Measurements from ENCODE around the gene SSPN. TPM values are rescaled to one million over a fixed set of nuclear protein-coding genes. Genes with fewer than 3 reads are reported as not detected.

The SSPN gene
- total and polyA plus RNA-seq, 2 experiments from 2014 or later = 1.1 to 2.3 TPM

GRCh38 chr12:26283046-26283445 is 87.7 kb downstream of the SSPN start (continued):
- TF ChIP-seq REST (IDR thresholded peaks at IDR 0.05; ENCODE audit: unreplicated experiment) (no peak), EZH2phosphoT487 (IDR thresholded peaks at IDR 0.05; ENCODE audit: unreplicated experiment) (no peak), POLR2AphosphoS5 (IDR thresholded peaks at IDR 0.05; ENCODE audit: low read depth) (no peak), JUNB (IDR thresholded peaks at IDR 0.05; ENCODE audit: unreplicated experiment) (no peak)
- TF ChIP-seq, protein P1, sequence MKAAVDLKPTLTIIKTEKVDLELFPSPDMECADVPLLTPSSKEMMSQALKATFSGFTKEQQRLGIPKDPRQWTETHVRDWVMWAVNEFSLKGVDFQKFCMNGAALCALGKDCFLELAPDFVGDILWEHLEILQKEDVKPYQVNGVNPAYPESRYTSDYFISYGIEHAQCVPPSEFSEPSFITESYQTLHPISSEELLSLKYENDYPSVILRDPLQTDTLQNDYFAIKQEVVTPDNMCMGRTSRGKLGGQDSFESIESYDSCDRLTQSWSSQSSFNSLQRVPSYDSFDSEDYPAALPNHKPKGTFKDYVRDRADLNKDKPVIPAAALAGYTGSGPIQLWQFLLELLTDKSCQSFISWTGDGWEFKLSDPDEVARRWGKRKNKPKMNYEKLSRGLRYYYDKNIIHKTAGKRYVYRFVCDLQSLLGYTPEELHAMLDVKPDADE (IDR thresholded peaks at IDR 0.05) = no peak

DNA sequence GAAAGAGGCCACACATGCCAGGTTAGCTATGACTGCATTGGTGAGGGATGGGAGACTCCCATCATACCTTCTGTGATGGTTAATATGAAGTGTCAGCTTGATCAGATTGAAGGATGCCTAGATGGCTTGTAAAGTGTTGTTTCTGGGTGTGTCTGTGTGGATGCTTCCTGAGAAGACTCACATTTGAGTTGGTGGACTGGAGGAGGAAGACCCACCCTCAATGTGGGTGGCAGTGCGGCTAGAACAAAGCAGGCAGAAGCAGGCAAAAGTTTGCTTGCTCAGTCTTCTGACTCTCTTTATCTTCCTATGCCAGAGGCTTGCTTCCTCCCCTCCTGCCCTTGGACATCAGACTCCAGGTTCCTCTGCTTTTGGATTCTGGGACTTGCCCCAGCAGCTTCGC is 88.2 kb downstream of the SSPN start:
- TF ChIP-seq NANOG (IDR thresholded peaks at IDR 0.05; ENCODE audit: borderline replicate concordance) (no peak), EZH2 (IDR thresholded peaks at IDR 0.05; ENCODE audit: low read depth, unreplicated experiment) (no peak), ZNF114 (CRISPR knock-in tag; IDR thresholded peaks at IDR 0.05) (no peak)
- ATAC-seq (no peak), DNase-seq (ENCODE audit: low spot score) (no peak)
- peaks cover 8% of the 10 kb centered on the region for H3K4me1 Mint-ChIP-seq
- Histone ChIP-seq H3K4me1 (ENCODE audit: insufficient read depth) (no peaks in the 10 kb centered on the region), H2AFZ (no peak overlapping the region), H3K79me2 (replicated peaks; ENCODE audit: insufficient read depth) (no peaks in the 10 kb centered on the region), H4K20me1 (replicated peaks; ENCODE audit: insufficient read depth) (no peaks in the 10 kb centered on the region), H3K27me3 (ENCODE audit: insufficient read depth) (no peaks in the 10 kb centered on the region), H3K4me3 (no peak overlapping the region), H3K9me2 (ENCODE audit: insufficient read depth) (0 out of 2 replicates have a peak, but pooled peaks cover 4% of the 10 kb centered on the region), H3F3A (replicated peaks; ENCODE audit: low read depth) (no peaks in the 10 kb centered on the region), H3K27ac (ENCODE audit: low read depth) (no peak overlapping the region), H3K4me2 (no peak overlapping the region), H3K36me3 (ENCODE audit: insufficient read depth) (no peaks in the 10 kb centered on the region)
- no peaks in the 10 kb centered on the region for H3K9me3 Mint-ChIP-seq
- H3K27ac Mint-ChIP-seq = no peak overlapping the region
- H3K4me3 Mint-ChIP-seq = no peak overlapping the region
- H3K27me3 Mint-ChIP-seq (ENCODE audit: insufficient read depth, low read depth, poor library complexity) = no peaks in the 10 kb centered on the region
- no peaks in the 10 kb centered on the region for H3K36me3 Mint-ChIP-seq (ENCODE audit: low read depth)

DNA sequence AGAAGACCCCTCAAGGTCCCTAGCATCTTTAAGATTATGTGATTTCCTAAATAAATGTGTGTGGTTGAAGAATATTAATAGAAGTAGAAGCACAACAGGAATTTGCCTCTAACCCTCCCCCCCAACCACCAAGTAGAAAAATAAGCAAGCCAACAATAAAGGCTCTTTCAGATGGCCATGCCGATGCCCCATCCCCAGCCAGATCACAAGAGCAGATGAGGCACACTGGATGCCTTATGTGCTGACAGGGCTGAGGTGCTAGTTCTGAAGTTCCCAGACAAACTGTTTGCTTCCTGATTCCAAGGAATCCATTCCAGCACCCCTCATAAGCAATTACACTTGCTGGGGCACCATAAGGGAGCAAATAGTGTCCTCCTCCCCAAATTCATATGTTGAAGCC is 90.0 kb downstream of the SSPN start:
- H3K27ac ChIP-seq (ENCODE audit: low read depth) = no peak overlapping the region
- ATAC-seq (no peak), DNase-seq (ENCODE audit: low spot score) (no peak)
- Mint-ChIP-seq H3K27ac (no peak overlapping the region), H3K9me3 (no peaks in the 10 kb centered on the region), H3K36me3 (ENCODE audit: low read depth) (no peaks in the 10 kb centered on the region), H3K4me1 (peaks cover 8% of the 10 kb centered on the region), H3K27me3 (ENCODE audit: insufficient read depth, low read depth, poor library complexity) (no peaks in the 10 kb centered on the region), H3K4me3 (no peak overlapping the region)
- 0 out of 2 replicates have a peak, but pooled peaks cover 10% of the 10 kb centered on the region for H3K9me2 ChIP-seq (ENCODE audit: insufficient read depth)
- H3K27me3 ChIP-seq (ENCODE audit: insufficient read depth) = no peaks in the 10 kb centered on the region
- H3F3A ChIP-seq (replicated peaks; ENCODE audit: low read depth) = no peaks in the 10 kb centered on the region
- H3K4me1 ChIP-seq (ENCODE audit: insufficient read depth) = no peaks in the 10 kb centered on the region
- no peaks in the 10 kb centered on the region for H3K79me2 ChIP-seq (replicated peaks; ENCODE audit: insufficient read depth)
- no peaks in the 10 kb centered on the region for H3K36me3 ChIP-seq (ENCODE audit: insufficient read depth)
- H3K4me3 ChIP-seq = no peak overlapping the region
- H2AFZ ChIP-seq = no peak overlapping the region
- H3K4me2 ChIP-seq = no peak overlapping the region
- H4K20me1 ChIP-seq (replicated peaks; ENCODE audit: insufficient read depth) = no peaks in the 10 kb centered on the region
- no peak for TF ChIP-seq ZNF114 (CRISPR knock-in tag; IDR thresholded peaks at IDR 0.05)
- TF ChIP-seq POLR2AphosphoS5 (IDR thresholded peaks at IDR 0.05; ENCODE audit: low read depth) = no peak
- TF ChIP-seq, protein P2, sequence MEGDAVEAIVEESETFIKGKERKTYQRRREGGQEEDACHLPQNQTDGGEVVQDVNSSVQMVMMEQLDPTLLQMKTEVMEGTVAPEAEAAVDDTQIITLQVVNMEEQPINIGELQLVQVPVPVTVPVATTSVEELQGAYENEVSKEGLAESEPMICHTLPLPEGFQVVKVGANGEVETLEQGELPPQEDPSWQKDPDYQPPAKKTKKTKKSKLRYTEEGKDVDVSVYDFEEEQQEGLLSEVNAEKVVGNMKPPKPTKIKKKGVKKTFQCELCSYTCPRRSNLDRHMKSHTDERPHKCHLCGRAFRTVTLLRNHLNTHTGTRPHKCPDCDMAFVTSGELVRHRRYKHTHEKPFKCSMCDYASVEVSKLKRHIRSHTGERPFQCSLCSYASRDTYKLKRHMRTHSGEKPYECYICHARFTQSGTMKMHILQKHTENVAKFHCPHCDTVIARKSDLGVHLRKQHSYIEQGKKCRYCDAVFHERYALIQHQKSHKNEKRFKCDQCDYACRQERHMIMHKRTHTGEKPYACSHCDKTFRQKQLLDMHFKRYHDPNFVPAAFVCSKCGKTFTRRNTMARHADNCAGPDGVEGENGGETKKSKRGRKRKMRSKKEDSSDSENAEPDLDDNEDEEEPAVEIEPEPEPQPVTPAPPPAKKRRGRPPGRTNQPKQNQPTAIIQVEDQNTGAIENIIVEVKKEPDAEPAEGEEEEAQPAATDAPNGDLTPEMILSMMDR (conservative IDR thresholded peaks at IDR 0.05; ENCODE audit: low read depth in 2 of 2) = no peak
- TF ChIP-seq CREB1 (CRISPR knock-in tag; IDR thresholded peaks at IDR 0.05; ENCODE audit: low read depth) = no peak
